Head of caudate nucleus (tissue), 42 donors: ENCODE data around the gene ADSS1.

Source experiments
- DNase-seq, 42 donors: peaks; one replicate each; pipeline versions ENCODE4 v3.0.0 to v3.0.0-alpha.2; 2020 to 2021; ENCODE audit warnings: mixed read lengths in 7 of 42
- intact Hi-C: fragments of 100-400 bp; cut with DNase I; formaldehyde crosslinking; loops from one replicate; pipeline ENCODE4 v1.15.0; 2022

ADSS1 gene

DNA sequence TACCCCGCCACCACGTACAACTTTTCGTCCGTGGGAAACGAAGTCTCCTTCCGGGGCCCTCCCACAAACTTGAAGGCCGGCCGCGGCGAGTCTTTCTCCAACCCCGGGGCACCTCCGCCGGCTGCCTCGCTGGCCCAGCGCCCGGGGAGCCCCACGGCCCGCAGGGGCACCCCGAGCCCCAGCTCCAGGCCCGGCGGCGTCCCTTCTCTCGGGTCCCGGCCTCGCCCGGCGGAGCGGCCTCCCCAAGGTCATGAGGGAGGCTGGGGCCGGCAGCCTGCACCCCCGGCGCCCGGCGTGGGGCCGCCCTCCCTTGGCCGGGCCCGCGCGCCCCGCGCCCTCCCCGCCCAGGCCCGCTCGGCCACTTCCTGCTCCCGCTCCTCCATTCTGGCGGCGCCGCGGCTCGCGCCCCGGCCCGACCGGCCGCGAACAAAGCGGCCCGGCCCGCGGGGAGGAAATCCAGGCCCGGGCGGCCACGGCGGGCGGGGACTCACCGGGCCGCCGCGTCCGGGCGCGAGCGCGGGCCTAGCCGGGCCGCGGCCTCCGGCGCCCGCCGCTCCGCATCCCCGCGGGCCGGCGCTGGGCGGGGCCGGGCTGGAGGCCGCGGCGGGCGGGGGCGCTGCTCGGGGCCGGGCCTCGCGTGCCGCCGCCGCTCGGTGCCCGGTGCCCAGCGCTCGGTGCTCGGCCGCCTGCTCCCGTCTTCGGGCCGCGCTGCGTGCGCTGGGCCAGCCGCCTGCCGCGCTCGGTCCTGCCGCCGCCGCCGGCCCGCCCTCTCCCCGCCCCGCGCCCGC is 71.2 kb downstream of the ADSS1 start, which contains the start of gene AKT1:
TSS of gene AKT1 (minus strand) at position 756 of the 788 bp plus-strand sequence. CDS start 3,105 bp downstream, outside the sequence.
- peak in 6 of 42 donors; percentile 18 to 50 (median 33) for DNase-seq
- intact Hi-C loops: no loop called here

DNA sequence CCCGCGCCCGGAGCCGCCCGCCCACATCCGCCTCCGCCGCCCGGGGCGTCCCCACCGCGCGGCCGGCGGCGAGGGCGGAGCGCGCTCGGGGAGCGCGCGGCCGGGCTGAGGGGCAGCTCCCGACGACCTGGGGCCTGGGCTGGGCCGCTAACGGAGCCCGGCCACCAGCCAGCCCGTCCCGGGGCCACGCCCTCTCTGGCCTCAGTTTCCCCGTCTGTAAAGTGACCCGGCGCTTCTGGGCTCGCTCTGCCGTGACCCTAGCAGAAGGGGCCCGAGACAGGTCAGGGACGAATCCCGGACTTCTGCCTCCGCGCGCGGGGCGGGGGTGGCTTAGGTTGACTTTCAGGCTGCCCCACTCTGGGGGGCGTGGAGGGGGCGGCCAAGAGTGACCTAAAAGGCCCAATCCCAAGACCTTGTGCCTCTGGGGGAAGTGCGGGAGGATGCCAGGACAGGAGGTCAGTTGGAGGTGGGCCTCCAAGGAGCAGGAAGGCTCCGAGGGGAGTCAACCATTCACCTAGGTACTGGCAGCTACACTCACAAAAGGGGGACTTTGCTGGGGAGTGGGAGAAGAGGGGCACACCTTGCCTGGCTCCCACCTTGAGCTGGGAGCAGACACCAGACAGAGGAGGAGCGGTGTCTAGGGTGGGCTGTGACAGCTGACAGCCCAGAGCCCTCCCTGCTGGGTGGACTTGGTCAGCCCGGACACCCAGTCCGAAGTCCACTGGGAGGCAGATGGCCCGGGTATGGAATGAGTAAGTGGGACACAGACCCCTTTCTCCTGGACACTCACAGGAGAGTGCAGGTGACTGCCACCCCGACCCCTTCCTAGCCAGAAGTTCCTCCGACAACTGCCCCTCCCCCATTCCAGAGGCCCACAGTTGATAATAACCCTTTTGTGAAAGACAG is 72.0 kb downstream of the ADSS1 start:
- intact Hi-C loops: no loop called here
- peak in 32 of 42 donors; percentile 22 to 81 (median 58) for DNase-seq

DNA sequence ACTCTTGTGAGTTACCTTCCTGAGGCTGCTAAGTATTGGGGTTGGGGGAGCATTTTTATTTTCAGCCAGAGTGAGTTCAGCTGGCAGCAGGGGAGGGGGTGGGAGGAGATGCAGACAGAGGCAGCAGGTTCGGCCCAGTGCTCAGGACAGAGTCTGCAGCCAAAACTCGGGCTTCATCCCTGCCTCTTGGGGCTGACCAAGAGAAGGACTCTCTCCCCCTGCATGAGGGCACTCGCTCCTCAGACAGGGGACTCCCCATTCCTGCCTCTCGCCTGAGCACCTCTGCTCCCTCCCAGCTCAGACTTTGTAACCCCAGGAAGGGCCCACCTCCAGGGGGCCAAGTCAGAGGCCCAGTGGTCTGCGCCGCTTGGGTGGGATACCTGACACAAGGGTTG is 72.7 kb downstream of the ADSS1 start:
- no peak for DNase-seq
- intact Hi-C loops: no loop called here
